GM12874 (cell line): ENCODE data around the gene PFN1.

ENCODE experiments used
- CTCF ChIP-seq: IDR thresholded peaks from 2 replicates; pipeline ENCODE4 v1.5.1; 2011; ENCODE audit warnings: low read depth, mild to moderate bottlenecking, control low read depth, low read length, moderate library complexity; ENCODE audit not compliant: insufficient read depth

The PFN1 gene

DNA sequence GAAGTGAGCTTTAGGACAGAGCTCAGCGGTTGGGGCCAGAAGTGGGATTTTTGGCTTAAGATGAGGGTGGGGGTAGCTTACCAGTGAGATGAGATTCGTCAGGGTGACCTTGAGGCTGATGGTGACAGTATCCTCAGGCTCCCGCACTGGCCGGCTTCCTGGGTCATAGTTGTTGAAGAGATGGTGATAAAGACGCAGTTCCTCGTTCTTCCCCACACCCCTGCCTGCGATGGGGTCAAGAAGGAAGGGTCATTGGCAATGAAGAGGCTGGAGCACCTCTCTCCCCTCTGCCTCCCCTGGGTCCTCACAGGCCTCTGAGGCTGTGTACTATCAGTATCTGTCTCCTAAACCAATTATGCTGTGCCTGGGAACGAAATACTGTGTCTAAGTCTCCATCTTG is 45.8 kb downstream of the PFN1 start:
- no peak for TF ChIP-seq CTCF

DNA sequence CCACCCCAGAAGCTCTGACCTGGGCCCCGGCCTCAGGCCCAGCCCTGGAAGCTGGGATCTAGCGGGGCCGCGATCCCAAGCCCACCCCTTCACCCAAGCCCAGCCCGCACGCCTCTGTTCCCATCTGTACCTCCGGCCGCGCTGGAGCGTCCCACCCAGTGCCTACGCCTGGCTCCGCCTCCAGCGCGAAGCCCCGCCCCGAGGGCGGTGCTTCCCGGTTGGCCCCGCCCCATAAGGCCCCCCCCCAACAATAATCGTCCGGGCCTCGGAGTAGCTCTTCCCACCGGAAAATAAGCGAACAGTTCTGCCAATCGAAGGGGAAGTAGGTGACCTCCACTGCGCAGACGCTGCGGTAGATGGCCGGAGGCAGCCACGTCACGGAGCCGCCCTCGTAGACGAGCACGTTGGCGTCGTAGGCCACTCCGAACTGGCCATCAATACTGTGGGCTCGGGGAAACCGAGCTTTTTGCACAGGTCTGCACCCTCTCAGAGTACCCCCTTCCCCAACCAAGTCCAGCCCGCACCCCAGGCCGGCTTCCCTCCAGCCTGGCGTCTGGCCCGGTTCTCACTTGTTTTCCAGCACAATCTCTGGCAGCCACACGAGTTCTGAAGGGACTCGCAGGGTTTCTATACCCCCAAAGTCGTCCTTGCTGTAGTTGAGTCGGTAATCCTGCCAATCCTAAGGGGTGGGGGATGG is 46.5 kb downstream of the PFN1 start:
- no peak for TF ChIP-seq CTCF

GRCh38 chr17:4901108-4901647 is 47.2 kb downstream of the PFN1 start:
- TF ChIP-seq CTCF, result no peak

GRCh38 chr17:4900231-4901107 is 47.9 kb downstream of the PFN1 start:
- no peak for TF ChIP-seq CTCF

DNA sequence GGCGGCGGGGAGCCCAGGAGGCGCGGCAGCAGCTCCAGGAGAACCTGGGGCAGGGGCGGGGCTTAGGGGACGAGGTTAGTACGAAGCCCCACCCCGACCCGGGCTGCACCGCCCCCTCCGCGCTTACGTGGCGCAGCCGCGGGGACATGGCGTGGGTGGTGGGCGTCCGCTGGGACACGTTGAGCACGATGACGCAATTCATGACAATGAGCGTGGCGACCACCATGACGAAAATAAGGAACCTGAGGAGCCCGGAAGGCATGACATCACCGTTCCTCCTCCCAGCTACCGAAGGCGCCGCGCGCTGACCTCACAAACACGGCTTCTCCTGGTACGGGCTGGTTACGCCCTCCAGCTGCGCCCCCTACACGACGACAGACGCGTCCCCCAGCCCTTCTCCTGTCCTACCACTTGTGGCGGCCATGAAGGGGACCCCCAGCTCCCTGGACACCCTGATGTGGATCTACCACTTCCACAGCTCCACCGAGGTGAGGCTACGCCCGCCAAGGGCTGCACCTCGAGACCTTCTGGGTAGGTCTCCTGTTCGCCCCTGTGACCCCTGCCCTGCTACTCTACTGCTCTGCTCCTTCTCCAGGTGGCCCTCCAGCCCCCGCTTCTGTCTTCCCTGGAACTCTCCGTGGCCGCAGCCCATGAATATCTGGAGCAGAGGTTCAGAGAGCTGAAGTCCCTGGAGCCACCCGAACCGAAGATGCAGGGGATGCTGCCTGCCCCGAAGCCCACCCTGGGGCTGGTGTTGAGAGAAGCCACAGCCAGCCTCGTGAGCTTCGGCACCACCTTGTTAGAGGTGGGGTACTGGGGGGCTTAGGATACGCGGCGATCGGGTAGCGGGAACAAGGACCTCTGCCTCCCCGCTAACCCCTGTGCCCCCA is 48.7 kb downstream of the PFN1 start, which contains the start of gene C17orf107:
Gene C17orf107 (plus strand): TSS at position 196 of the 890 bp plus-strand sequence. CDS start 227 bp downstream, at position 423.
- no peak for TF ChIP-seq CTCF

DNA sequence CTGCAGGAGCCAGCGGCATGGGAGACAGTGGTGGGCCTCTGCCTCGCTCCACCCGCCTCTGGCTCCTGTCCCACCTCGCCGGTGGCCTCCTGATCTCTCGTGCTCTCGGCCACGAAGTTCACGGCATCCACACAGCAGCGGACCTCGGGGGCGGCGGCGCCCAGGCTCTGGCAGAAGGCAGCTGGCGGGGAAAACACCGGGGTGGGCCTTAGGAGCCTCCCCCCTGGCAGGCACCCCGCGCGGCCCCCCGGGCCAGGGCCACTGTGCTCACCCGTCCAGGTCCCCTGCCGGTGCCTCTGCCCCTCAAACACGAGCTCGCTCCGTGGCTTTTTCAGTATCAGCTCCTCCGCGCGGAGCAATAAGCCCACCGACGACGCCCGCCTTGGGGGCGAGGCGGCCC is 49.4 kb downstream of the PFN1 start:
- no peak for TF ChIP-seq CTCF
